GM08714 (cell line): ENCODE data around the gene SHISAL1.

Experiments used
- H3K4me3 ChIP-seq: fragments of 200-500 bp; sonication (Bioruptor generic); 2 replicates; pipeline ENCODE4 v1.5.1; 2014; ENCODE audit warnings: mild to moderate bottlenecking, low read length, inconsistent platforms
- ZNF274 ChIP-seq: IDR thresholded peaks from 2 replicates; pipeline ENCODE4 v1.6.1; 2012; ENCODE audit warnings: mild to moderate bottlenecking, low read depth, low read length

Gene SHISAL1

DNA sequence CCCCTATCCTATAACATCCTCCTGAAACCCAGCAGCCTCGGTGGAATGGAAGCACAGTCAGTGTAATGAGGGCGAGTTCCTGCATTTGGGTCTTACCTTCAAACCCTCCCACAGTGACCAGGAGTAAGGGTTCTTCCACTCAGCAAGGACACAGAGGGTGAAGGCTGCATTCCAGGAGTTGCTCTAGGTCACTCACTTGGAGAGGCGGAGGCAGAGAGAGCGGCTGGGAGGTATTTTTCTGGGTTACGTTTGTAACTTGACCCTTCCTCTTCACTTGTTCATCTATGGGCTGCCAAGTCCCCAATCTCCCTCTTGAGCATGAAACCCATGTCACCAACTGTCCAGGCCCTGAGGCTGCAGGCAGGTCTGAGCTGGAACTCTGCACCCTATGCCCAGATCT, 36.8 kb upstream of the SHISAL1 start:
- TF ChIP-seq ZNF274 = no peak
- no peak overlapping the region for H3K4me3 ChIP-seq

DNA sequence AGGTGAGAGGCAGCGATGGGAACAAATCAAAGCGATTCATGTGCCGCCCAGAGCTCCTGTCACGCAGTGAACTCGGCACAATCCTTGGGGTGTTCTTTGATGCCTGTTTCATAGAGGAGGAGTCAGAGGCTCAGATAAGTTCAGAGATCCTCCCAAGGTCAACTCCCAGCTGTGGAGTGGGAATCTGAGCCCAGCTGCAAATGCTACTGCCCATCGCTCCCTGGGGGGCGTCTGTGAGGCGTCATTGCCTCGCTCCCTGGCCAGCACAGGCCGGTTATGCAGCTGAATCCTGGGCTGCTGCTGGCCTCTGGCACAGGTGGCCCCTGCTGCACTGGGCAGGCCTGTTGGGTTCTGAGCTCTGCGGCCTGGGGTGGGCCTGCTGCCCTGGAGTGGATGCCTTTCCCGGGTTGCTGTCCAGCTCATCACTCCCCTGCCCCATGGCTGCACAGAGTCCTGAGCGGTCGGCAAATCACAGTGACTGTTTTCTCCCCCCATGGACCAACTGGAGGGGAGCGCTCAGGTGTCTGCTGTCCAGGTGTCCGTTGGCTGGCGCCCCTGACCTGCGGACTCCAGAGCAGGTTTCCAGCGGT, 36.3 kb upstream of the SHISAL1 start:
- no peak overlapping the region for H3K4me3 ChIP-seq
- no peak for TF ChIP-seq ZNF274

- no peak overlapping the region for H3K4me3 ChIP-seq
- no peak for TF ChIP-seq ZNF274
Observed at GRCh38 chr22:44347549-44347948, 34.8 kb upstream of the SHISAL1 start.

DNA sequence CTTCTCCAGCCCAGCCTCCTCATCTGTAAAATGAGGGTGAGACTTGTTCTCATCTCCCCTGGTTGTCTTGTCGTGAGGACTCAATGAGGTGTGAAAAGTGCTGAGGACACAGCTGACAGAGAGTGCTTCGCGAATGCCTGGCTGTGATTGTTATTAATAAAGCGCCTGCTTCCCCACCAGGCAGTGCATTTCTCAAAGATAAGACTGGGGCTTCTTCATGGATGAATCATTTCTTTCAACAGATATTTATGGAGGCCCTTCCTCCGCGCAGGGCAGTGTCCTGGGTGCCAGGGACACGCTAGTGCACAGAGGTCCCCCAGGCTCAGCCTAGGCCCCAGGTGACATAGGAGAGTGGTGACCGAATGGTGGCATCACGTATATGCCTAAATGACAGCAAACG, 34.3 kb upstream of the SHISAL1 start:
- TF ChIP-seq ZNF274 = no peak

GRCh38 chr22:44345872-44346271, 33.1 kb upstream of the SHISAL1 start:
- H3K4me3 ChIP-seq = no peak overlapping the region
- no peak for TF ChIP-seq ZNF274

More for the DNA sequence above, 34.3 kb upstream of the SHISAL1 start:
- no peak overlapping the region for H3K4me3 ChIP-seq

GRCh38 chr22:44344407-44344806, 31.7 kb upstream of the SHISAL1 start:
- no peak overlapping the region for H3K4me3 ChIP-seq
- TF ChIP-seq ZNF274 = no peak

DNA sequence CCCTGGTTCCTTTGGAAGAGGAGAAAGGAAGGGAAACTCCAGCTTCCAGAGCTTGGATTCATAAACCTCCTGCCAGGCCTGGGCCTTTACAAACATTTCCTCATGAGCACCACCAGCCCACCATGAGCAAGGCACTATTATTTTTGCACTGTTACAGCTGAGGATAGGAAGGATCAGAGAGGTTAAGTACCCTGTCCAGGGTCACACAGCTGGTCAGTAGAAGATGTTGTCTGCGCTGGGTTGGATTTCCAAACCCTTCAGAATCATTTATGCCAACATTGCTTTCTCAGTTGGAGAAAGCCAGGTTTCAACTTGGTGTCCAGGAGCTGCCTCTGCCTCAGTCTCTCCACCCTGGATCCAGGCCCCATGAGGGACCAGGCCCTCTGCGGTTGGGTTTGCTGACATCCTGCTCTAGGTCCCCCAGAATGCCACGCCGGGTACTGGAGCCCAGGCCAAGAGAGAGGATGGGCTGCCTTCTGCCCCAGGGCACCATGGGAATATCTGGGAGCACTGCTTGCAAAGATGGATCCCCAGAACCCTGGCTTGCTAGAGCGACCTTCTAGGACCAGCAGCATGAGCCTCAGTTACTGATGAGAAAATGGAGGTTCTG, 29.7 kb upstream of the SHISAL1 start:
- no peak overlapping the region for H3K4me3 ChIP-seq
- TF ChIP-seq ZNF274 = no peak

- TF ChIP-seq ZNF274 = no peak
- no peak overlapping the region for H3K4me3 ChIP-seq
Observed at GRCh38 chr22:44341431-44342346, 28.9 kb upstream of the SHISAL1 start.

DNA sequence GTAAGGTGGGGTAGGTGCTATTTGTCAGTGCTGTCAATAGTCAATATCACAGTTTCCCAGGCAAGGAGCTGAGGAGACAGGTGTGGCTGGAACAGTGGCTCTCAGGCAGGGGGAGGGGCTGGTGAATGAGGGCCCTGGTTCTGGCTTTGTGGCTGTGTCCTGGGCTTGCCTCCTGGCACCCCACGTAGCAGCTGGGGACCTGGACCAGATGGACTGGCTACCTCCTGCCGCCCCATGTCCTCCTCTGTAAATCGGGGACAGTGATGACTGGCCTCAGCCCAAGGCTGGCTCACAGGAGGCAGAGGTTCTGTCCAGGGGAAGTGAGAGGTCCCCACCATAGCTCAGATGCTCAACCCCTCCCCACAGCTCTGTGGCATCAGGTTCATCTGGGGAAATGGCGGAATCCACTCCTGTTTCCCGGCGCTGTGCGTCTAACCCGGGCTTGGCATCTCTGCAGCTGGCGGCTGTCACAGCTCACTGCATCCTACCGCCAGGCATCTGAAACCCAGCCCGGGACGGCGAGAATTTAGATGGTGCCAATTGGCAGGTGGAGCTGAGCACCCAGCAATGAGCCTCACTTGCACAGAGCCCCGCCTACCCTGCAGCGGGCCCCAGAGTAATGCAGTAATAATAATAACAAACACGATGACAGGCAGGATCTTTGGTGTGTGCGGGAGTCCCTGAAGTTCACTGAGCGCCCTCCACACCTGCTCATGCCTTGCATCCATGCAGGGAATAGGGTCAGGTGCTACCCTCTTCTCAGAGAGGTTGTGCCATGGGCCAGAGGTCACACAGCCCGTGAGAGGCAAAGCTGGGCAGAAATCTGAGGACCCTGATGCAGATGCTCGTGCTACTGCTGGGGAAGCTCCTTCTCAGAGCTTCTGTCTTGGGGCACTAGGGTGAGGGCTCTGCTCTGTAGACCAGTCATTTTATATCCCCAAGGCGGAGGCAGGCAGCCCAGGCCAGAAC, 27.8 kb upstream of the SHISAL1 start:
- TF ChIP-seq ZNF274 = no peak
- H3K4me3 ChIP-seq = no peak overlapping the region

GRCh38 chr22:44338906-44339305, 26.2 kb upstream of the SHISAL1 start:
- TF ChIP-seq ZNF274 = no peak
- H3K4me3 ChIP-seq = no peak overlapping the region

DNA sequence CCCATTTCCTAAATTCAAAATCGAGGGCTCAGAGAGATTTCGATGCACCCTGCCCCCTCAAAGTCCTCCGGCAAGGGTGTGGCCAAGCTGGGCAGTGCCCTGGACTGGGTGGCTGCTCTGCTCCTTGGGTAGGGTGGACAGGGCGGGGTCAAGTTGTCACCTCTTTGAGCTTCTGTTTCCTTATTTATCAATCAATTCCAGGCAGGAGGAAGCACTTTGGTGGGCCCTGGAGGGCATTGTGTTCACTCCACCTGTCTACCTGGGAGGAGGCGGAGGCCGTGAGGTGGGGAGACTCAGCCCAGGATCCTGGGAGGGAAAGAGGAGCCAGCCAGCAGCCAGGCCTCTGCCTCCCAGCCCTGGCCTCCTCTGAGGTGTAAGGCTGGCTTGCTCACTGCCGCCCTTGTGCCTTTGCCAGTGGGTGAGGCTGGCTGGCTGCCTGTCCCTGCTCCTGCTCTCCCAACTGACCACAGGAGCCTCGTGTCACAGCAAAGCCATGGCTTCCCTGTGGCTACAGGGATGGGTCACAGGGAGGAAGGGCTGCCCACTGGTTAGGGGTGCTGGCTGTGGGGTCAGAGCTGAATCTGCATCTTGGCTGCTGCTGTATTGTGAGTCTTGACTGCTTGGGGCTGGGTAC, 25.5 kb upstream of the SHISAL1 start:
- no peak overlapping the region for H3K4me3 ChIP-seq
- no peak for TF ChIP-seq ZNF274

GRCh38 chr22:44337678-44338004, 24.9 kb upstream of the SHISAL1 start:
- H3K4me3 ChIP-seq = no peak overlapping the region
- TF ChIP-seq ZNF274 = no peak

- TF ChIP-seq ZNF274 = no peak
Observed at GRCh38 chr22:44336962-44337677, 24.4 kb upstream of the SHISAL1 start.

More at GRCh38 chr22:44336962-44337677, 24.4 kb upstream of the SHISAL1 start:
- H3K4me3 ChIP-seq = no peak overlapping the region
